GM12878 (cell line): ENCODE measurements around the gene COA5. TPM values are rescaled to one million over a fixed set of nuclear protein-coding genes. Genes with fewer than 3 reads are reported as not detected.

ENCODE experiments used
- FOXK2 ChIP-seq: fragments of 450-650 bp; IDR thresholded peaks from 2 replicates; pipeline ENCODE4 v1.6.1; 2017; ENCODE audit warnings: mild to moderate bottlenecking, moderate library complexity
- HCFC1 ChIP-seq: fragments of 150-350 bp; IDR thresholded peaks from 2 replicates; pipeline ENCODE4 v1.6.1; 2014; ENCODE audit warnings: low read length
- IRF4 ChIP-seq: IDR thresholded peaks from 2 replicates; pipeline ENCODE4 v1.6.1; 2011; ENCODE audit warnings: low read depth, low read length
- SUZ12 ChIP-seq: fragments of 200-600 bp; sonication (generic); IDR thresholded peaks from one replicate; pipeline ENCODE4 v1.6.1; 2018; ENCODE audit warnings: antibody characterized with exemption, mild to moderate bottlenecking; ENCODE audit not compliant: unreplicated experiment
- TAF1 ChIP-seq: IDR thresholded peaks from 2 replicates; pipeline ENCODE4 v1.6.1; 2011; ENCODE audit warnings: mild to moderate bottlenecking, low read depth, low read length, borderline replicate concordance
- polyA plus RNA-seq, 11 experiments: library from polyadenylated mRNA; depleted of rRNA in 4 of 11; unstranded in 6 of 11; stranded (reverse) in 5 of 11; fragments of >200 nt; fragmentation: Nextera tagmentation in 4 of 11; fragmentation: Illumina TruSeq in 1 of 11; extraction: Ambion mirVana in 4 of 11; extraction: Trizol in 1 of 11; gene quantifications; 1 replicate in 1 of 11; 2 replicates in 10 of 11; pipeline versions ENCODE4 v1.2.1 to v1.2.3, GENCODE V29; 2011 to 2016; ENCODE audit warnings: inconsistent platforms in 2 of 11, missing spikeins in 2 of 11, low read depth in 1 of 11
- total RNA-seq, 4 experiments: library from RNA; depleted of rRNA in 3 of 4; stranded (reverse); fragments of >200 nt in 3 of 4; fragmentation: Illumina TruSeq in 1 of 4; extraction: Trizol in 1 of 4; gene quantifications; 2 replicates each; pipeline versions ENCODE4 v1.2.1 to v1.2.3, GENCODE V29; 2013 to 2021
- TF ChIP-seq, protein P1 (sequence below): IDR thresholded peaks from 2 replicates; pipeline ENCODE4 v1.6.1; 2012; ENCODE audit warnings: mild to moderate bottlenecking, low read depth, low read length
- TF ChIP-seq, protein P2 (sequence below): fragments of 450-650 bp; IDR thresholded peaks from 2 replicates; pipeline ENCODE4 v1.6.1; 2014; ENCODE audit warnings: mild to moderate bottlenecking
- TF ChIP-seq, protein P3 (sequence below): IDR thresholded peaks from 2 replicates; pipeline ENCODE4 v1.6.1; 2011; ENCODE audit warnings: low read depth, mild to moderate bottlenecking, low read length, moderate library complexity, borderline replicate concordance; ENCODE audit errors: extremely low read depth
- TF ChIP-seq, protein P4 (sequence below): fragments of 450-650 bp; formaldehyde crosslinking; IDR thresholded peaks from 2 replicates; pipeline ENCODE4 v1.5.0; 2022; ENCODE audit warnings: mild to moderate bottlenecking, missing genetic modification characterization

COA5 gene
- total and polyA plus RNA-seq, 10 of the 15 experiments (the other 5 are each of a cell fraction or from before 2014, with no cell fraction given), result 20.7 to 63.3 (median 37.9) TPM

DNA sequence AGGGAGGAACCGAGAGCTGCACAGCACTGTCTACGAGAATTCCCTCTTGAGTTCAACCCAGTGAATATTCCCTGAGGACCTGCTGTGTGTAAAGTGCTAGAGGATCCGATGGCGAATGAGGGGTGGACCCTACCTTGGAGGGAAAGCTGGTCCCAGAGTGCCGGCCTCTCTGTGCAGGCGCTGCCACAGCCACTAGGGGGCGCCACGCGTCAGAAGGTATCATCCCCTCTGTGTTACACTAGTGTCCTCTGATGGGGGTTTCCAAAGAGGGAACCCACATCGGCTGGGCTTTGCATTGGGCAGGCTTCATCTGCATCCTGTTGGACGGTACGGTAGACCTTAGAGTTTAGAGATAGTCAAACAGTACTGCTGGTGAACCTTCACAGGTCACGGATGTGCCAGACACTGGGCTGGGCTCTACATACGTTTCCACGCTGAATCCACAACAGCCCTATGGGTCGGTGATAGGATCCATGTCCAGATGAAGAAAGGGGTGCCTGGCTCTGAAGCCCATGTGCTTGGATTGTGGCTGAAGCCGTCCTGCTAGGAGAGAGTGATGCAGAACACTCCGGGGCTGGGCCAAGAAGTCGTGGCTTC lies 39.0 kb downstream of the COA5 start (continued):
- TF ChIP-seq, protein P1, sequence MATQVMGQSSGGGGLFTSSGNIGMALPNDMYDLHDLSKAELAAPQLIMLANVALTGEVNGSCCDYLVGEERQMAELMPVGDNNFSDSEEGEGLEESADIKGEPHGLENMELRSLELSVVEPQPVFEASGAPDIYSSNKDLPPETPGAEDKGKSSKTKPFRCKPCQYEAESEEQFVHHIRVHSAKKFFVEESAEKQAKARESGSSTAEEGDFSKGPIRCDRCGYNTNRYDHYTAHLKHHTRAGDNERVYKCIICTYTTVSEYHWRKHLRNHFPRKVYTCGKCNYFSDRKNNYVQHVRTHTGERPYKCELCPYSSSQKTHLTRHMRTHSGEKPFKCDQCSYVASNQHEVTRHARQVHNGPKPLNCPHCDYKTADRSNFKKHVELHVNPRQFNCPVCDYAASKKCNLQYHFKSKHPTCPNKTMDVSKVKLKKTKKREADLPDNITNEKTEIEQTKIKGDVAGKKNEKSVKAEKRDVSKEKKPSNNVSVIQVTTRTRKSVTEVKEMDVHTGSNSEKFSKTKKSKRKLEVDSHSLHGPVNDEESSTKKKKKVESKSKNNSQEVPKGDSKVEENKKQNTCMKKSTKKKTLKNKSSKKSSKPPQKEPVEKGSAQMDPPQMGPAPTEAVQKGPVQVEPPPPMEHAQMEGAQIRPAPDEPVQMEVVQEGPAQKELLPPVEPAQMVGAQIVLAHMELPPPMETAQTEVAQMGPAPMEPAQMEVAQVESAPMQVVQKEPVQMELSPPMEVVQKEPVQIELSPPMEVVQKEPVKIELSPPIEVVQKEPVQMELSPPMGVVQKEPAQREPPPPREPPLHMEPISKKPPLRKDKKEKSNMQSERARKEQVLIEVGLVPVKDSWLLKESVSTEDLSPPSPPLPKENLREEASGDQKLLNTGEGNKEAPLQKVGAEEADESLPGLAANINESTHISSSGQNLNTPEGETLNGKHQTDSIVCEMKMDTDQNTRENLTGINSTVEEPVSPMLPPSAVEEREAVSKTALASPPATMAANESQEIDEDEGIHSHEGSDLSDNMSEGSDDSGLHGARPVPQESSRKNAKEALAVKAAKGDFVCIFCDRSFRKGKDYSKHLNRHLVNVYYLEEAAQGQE, result no peak
- no peak for TF ChIP-seq TAF1
- TF ChIP-seq, protein P2, sequence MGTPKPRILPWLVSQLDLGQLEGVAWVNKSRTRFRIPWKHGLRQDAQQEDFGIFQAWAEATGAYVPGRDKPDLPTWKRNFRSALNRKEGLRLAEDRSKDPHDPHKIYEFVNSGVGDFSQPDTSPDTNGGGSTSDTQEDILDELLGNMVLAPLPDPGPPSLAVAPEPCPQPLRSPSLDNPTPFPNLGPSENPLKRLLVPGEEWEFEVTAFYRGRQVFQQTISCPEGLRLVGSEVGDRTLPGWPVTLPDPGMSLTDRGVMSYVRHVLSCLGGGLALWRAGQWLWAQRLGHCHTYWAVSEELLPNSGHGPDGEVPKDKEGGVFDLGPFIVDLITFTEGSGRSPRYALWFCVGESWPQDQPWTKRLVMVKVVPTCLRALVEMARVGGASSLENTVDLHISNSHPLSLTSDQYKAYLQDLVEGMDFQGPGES, result no peak
- TF ChIP-seq, protein P3, sequence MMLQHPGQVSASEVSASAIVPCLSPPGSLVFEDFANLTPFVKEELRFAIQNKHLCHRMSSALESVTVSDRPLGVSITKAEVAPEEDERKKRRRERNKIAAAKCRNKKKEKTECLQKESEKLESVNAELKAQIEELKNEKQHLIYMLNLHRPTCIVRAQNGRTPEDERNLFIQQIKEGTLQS, result no peak
- TF ChIP-seq, protein P4, sequence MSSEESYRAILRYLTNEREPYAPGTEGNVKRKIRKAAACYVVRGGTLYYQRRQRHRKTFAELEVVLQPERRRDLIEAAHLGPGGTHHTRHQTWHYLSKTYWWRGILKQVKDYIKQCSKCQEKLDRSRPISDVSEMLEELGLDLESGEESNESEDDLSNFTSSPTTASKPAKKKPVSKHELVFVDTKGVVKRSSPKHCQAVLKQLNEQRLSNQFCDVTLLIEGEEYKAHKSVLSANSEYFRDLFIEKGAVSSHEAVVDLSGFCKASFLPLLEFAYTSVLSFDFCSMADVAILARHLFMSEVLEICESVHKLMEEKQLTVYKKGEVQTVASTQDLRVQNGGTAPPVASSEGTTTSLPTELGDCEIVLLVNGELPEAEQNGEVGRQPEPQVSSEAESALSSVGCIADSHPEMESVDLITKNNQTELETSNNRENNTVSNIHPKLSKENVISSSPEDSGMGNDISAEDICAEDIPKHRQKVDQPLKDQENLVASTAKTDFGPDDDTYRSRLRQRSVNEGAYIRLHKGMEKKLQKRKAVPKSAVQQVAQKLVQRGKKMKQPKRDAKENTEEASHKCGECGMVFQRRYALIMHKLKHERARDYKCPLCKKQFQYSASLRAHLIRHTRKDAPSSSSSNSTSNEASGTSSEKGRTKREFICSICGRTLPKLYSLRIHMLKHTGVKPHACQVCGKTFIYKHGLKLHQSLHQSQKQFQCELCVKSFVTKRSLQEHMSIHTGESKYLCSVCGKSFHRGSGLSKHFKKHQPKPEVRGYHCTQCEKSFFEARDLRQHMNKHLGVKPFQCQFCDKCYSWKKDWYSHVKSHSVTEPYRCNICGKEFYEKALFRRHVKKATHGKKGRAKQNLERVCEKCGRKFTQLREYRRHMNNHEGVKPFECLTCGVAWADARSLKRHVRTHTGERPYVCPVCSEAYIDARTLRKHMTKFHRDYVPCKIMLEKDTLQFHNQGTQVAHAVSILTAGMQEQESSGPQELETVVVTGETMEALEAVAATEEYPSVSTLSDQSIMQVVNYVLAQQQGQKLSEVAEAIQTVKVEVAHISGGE (CRISPR knock-in tag), result no peak
- TF ChIP-seq IRF4, result no peak
- no peak for TF ChIP-seq SUZ12
- no peak for TF ChIP-seq HCFC1
- TF ChIP-seq FOXK2, result no peak
